Anterior cingulate cortex (tissue), 58 donors: ENCODE measurements around the gene NTRK1.

Source experiments
- DNase-seq, 58 donors: peaks; one replicate each; lab custom pipeline; 2025; lab: John Stamatoyannopoulos, UW

The NTRK1 gene

DNA sequence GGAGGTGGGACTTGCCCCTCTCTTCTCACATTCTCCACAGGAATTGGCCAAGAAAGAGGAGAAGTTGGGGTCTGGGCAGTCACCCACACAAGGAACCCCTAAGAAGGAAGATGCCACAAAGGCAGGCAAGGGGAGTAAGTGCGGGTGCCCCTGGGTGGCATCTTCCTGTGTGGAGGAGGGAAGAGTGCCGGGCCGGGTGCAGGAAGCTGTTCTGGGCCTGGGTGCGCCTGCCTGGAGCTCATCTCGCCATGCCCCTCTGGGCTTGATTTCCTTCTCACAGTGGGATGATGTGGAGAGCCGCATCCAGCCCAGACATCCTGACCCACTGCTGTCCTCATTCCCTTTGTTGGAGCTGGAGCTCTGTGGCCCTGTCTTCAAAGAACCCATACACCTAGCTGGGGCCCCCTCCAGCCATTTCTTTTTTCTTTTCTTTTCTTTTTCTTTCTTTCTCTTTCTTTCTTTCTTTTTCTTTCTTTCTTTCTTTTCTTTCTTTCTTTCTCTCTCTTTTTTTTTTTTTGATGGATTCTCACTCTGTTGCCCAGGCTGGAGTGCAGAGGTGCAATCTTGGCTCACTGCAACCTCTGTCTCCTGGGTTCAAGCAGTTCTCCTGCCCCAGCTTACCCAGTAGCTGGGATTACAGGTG, 69.1 kb downstream of the NTRK1 start:
- DNase-seq, result no peak

DNA sequence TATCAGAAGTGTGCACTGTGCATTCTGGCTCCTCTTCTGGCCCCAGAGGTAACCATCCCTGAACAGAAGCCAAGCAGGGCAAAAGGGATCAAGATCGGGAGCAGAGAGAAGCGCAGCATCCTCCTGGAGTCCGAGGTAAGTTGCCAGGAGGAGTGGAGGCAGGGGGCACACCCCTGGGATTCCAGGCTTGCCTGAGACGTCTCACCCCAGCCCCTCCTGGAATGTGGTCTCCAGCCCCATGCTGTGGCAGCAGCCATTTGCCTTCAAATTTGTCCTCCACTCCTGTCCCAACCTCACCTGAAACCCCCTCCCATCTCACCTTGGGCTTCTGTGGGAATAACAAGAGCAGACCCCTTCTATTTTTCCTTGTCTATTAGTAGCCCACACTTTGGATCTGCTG, 69.8 kb downstream of the NTRK1 start:
- DNase-seq, result no peak
